CD4-positive, CD25-positive, alpha-beta regulatory T cell (primary cell): ENCODE measurements around the gene FUT8. TPM values are rescaled to one million over a fixed set of nuclear protein-coding genes. Genes with fewer than 3 reads are reported as not detected.
A peak's percentile ranks its signal among the peaks of the same experiment; 100 is the strongest.

ENCODE experiments used
- ATAC-seq, 2 donors: fragments of 150-1000 bp; cut with Tn5 transposase; one replicate each; pipeline ENCODE4 v1.10.0; 2021; ENCODE audit warnings: low read depth in 2 of 2, moderate number of reproducible peaks in 2 of 2, moderate library complexity in 1 of 2
- DNase-seq, 3 donors: peaks; one replicate each; pipeline versions ENCODE4 v3.0.0 to v3.0.0-alpha.2; 2012 to 2022; ENCODE audit warnings: mixed read lengths in 1 of 3
- H3K27ac ChIP-seq: one replicate; pipeline ENCODE4 v1.7.0; 2013; ENCODE audit warnings: mild to moderate bottlenecking, low read length; ENCODE audit not compliant: insufficient read depth, poor library complexity, severe bottlenecking
- H3K27me3 ChIP-seq: one replicate; pipeline ENCODE4 v1.7.0; 2013; ENCODE audit warnings: low read length; ENCODE audit not compliant: control insufficient read depth, insufficient read depth
- H3K36me3 ChIP-seq: one replicate; pipeline ENCODE4 v1.7.0; 2013; ENCODE audit warnings: mild to moderate bottlenecking, low read length, moderate library complexity; ENCODE audit not compliant: control insufficient read depth, insufficient read depth
- H3K4me1 ChIP-seq: 2 replicates; pipeline ENCODE4 v1.7.0; 2013; ENCODE audit warnings: mild to moderate bottlenecking, low read length; ENCODE audit not compliant: insufficient read depth, control insufficient read depth, poor library complexity, severe bottlenecking
- H3K4me3 ChIP-seq: one replicate; pipeline ENCODE4 v1.7.0; 2013; ENCODE audit warnings: low read depth, mild to moderate bottlenecking, low read length, moderate library complexity
- H3K9me3 ChIP-seq, 2 experiments: 1 replicate in 1 of 2; 2 replicates in 1 of 2; pipeline ENCODE4 v1.7.0; 2013; ENCODE audit warnings: low read length in 2 of 2, mild to moderate bottlenecking in 1 of 2, moderate library complexity in 1 of 2; ENCODE audit not compliant: control insufficient read depth in 2 of 2
- H3K27ac Mint-ChIP-seq, 3 donors: one replicate each; pipeline ENCODE4 v1.8.0; 2020 to 2022; ENCODE audit warnings: mild to moderate bottlenecking in 3 of 3, mixed read lengths in 3 of 3, moderate library complexity in 2 of 3
- H3K27me3 Mint-ChIP-seq: one replicate; pipeline ENCODE4 v1.8.0; 2022; ENCODE audit warnings: mild to moderate bottlenecking, mixed read lengths
- H3K36me3 Mint-ChIP-seq: one replicate; pipeline ENCODE4 v1.8.0; 2020; ENCODE audit warnings: mixed read lengths
- H3K4me1 Mint-ChIP-seq, 4 donors: one replicate each; pipeline ENCODE4 v1.8.0; 2020 to 2022; ENCODE audit warnings: mixed read lengths in 4 of 4, mild to moderate bottlenecking in 1 of 4
- H3K4me3 Mint-ChIP-seq, 4 donors: one replicate each; pipeline ENCODE4 v1.8.0; 2020 to 2022; ENCODE audit warnings: mild to moderate bottlenecking in 4 of 4, mixed read lengths in 4 of 4, moderate library complexity in 3 of 4
- H3K9me3 Mint-ChIP-seq, 7 donors: one replicate each; pipeline ENCODE4 v1.8.0; 2020 to 2022; ENCODE audit warnings: mixed read lengths in 7 of 7, mild to moderate bottlenecking in 3 of 7, moderate library complexity in 2 of 7
- polyA plus RNA-seq, 4 donors: library from polyadenylated mRNA; unstranded; fragments of 300-500 nt; fragmentation: Illumina TruSeq; gene quantifications; one replicate each; pipeline ENCODE4 v1.2.3, GENCODE V29; 2021
- total RNA-seq: library from RNA; stranded (reverse); gene quantifications from one replicate; pipeline ENCODE4 v1.2.3, GENCODE V29; 2022

The FUT8 gene
- total and polyA plus RNA-seq, 5 donors from 2014 or later, result 15.3 to 59.2 (median 22.2) TPM

- no peak for ATAC-seq
- no peak for DNase-seq
- H3K4me1 ChIP-seq, result no peaks in the 10 kb centered on the region
- H3K27ac ChIP-seq, result no peak overlapping the region
- Mint-ChIP-seq H3K4me3 (no peak overlapping the region), H3K27ac (peak overlapping the region in 2 of 3 donors; percentile 23 to 26), H3K36me3 (peaks cover 5% of the 10 kb centered on the region), H3K9me3 (peaks cover 0 to 4% (median 0%) of the 10 kb centered on the region in 7 donors), H3K4me1 (peaks cover 4 to 9% (median 7%) of the 10 kb centered on the region in 4 donors), H3K27me3 (no peaks in the 10 kb centered on the region)
- no peaks in the 10 kb centered on the region for H3K9me3 ChIP-seq
- no peaks in the 10 kb centered on the region for H3K36me3 ChIP-seq
- H3K4me3 ChIP-seq, result no peak overlapping the region
- no peaks in the 10 kb centered on the region for H3K27me3 ChIP-seq
These were observed 339.0 kb downstream of the FUT8 start for GRCh38 chr14:65751510-65751909.

- no peaks in the 10 kb centered on the region for H3K27me3 Mint-ChIP-seq
- Histone ChIP-seq H3K27me3 (no peaks in the 10 kb centered on the region), H3K4me3 (no peak overlapping the region), H3K36me3 (no peaks in the 10 kb centered on the region), H3K27ac (no peak overlapping the region), H3K4me1 (no peaks in the 10 kb centered on the region), H3K9me3 (no peaks in the 10 kb centered on the region)
- ATAC-seq (no peak), DNase-seq (no peak)
- H3K4me1 Mint-ChIP-seq, result peaks cover 4 to 9% (median 7%) of the 10 kb centered on the region in 4 donors
- no peak overlapping the region for H3K27ac Mint-ChIP-seq
- peaks cover 0 to 1% (median 0%) of the 10 kb centered on the region in 7 donors for H3K9me3 Mint-ChIP-seq
- H3K36me3 Mint-ChIP-seq, result no peaks in the 10 kb centered on the region
- no peak overlapping the region for H3K4me3 Mint-ChIP-seq
These were observed 340.5 kb downstream of the FUT8 start for GRCh38 chr14:65753061-65753460.

- no peak overlapping the region for H3K27ac ChIP-seq
- H3K36me3 Mint-ChIP-seq, result no peaks in the 10 kb centered on the region
- H3K27ac Mint-ChIP-seq, result no peak overlapping the region
- no peaks in the 10 kb centered on the region for H3K9me3 ChIP-seq
- peaks cover 0 to 7% (median 5%) of the 10 kb centered on the region in 4 donors for H3K4me1 Mint-ChIP-seq
- H3K4me3 Mint-ChIP-seq, result no peak overlapping the region
- no peak overlapping the region for H3K4me3 ChIP-seq
- no peaks in the 10 kb centered on the region for H3K36me3 ChIP-seq
- H3K27me3 ChIP-seq, result no peaks in the 10 kb centered on the region
- no peaks in the 10 kb centered on the region for H3K27me3 Mint-ChIP-seq
- no peak for ATAC-seq
- H3K9me3 Mint-ChIP-seq, result peaks cover 0 to 4% (median 2%) of the 10 kb centered on the region in 7 donors
- H3K4me1 ChIP-seq, result no peaks in the 10 kb centered on the region
- no peak for DNase-seq
These were observed 342.8 kb downstream of the FUT8 start for GRCh38 chr14:65755331-65755730.

- H3K27me3 ChIP-seq, result no peaks in the 10 kb centered on the region
- Mint-ChIP-seq H3K9me3 (peaks cover 0 to 8% (median 3%) of the 10 kb centered on the region in 7 donors), H3K4me3 (no peak overlapping the region), H3K27ac (no peak overlapping the region), H3K4me1 (no peaks in the 10 kb centered on the region), H3K36me3 (no peaks in the 10 kb centered on the region), H3K27me3 (no peaks in the 10 kb centered on the region)
- no peak for ATAC-seq
- no peak overlapping the region for H3K4me3 ChIP-seq
- no peak for DNase-seq
- no peaks in the 10 kb centered on the region for H3K9me3 ChIP-seq
- no peaks in the 10 kb centered on the region for H3K4me1 ChIP-seq
- no peak overlapping the region for H3K27ac ChIP-seq
- no peaks in the 10 kb centered on the region for H3K36me3 ChIP-seq
These were observed 344.4 kb downstream of the FUT8 start for GRCh38 chr14:65756880-65757279.

GRCh38 chr14:65769151-65769550 is 356.6 kb downstream of the FUT8 start:
- Histone ChIP-seq H3K4me3 (no peak overlapping the region), H3K9me3 (no peaks in the 10 kb centered on the region), H3K4me1 (no peaks in the 10 kb centered on the region), H3K36me3 (no peaks in the 10 kb centered on the region), H3K27me3 (no peaks in the 10 kb centered on the region), H3K27ac (no peak overlapping the region)
- ATAC-seq (no peak), DNase-seq (no peak)
- peaks cover 0 to 8% (median 2%) of the 10 kb centered on the region in 7 donors for H3K9me3 Mint-ChIP-seq
- H3K27me3 Mint-ChIP-seq, result peaks cover 6% of the 10 kb centered on the region
- peaks cover 0 to 2% (median 0%) of the 10 kb centered on the region in 4 donors for H3K4me1 Mint-ChIP-seq
- H3K36me3 Mint-ChIP-seq, result no peaks in the 10 kb centered on the region
- H3K4me3 Mint-ChIP-seq, result no peak overlapping the region
- no peak overlapping the region for H3K27ac Mint-ChIP-seq

- no peaks in the 10 kb centered on the region for H3K4me1 ChIP-seq
- no peaks in the 10 kb centered on the region for H3K27me3 ChIP-seq
- no peaks in the 10 kb centered on the region for H3K36me3 Mint-ChIP-seq
- H3K9me3 Mint-ChIP-seq, result peaks cover 0 to 8% (median 2%) of the 10 kb centered on the region in 7 donors
- H3K9me3 ChIP-seq, result no peaks in the 10 kb centered on the region
- no peaks in the 10 kb centered on the region for H3K36me3 ChIP-seq
- H3K4me3 ChIP-seq, result no peak overlapping the region
- no peak overlapping the region for H3K27ac ChIP-seq
- DNase-seq, result no peak
- H3K27me3 Mint-ChIP-seq, result peaks cover 6% of the 10 kb centered on the region
- peaks cover 0 to 6% (median 1%) of the 10 kb centered on the region in 4 donors for H3K4me1 Mint-ChIP-seq
- H3K27ac Mint-ChIP-seq, result no peak overlapping the region
- H3K4me3 Mint-ChIP-seq, result no peak overlapping the region
- ATAC-seq, result no peak
These were observed 358.2 kb downstream of the FUT8 start for GRCh38 chr14:65770681-65771080.

- no peak for DNase-seq
- Histone ChIP-seq H3K4me1 (no peaks in the 10 kb centered on the region), H3K36me3 (no peaks in the 10 kb centered on the region), H3K27ac (no peak overlapping the region), H3K9me3 (no peaks in the 10 kb centered on the region), H3K4me3 (no peak overlapping the region), H3K27me3 (no peaks in the 10 kb centered on the region)
- Mint-ChIP-seq H3K4me3 (no peak overlapping the region), H3K4me1 (peaks cover 0 to 8% (median 1%) of the 10 kb centered on the region in 4 donors), H3K9me3 (peaks cover 0 to 8% (median 2%) of the 10 kb centered on the region in 7 donors), H3K27me3 (peaks cover 6% of the 10 kb centered on the region), H3K27ac (no peak overlapping the region), H3K36me3 (no peaks in the 10 kb centered on the region)
- ATAC-seq, result no peak
These were observed 358.7 kb downstream of the FUT8 start for GRCh38 chr14:65771271-65771670.

GRCh38 chr14:65772466-65772865 is 359.9 kb downstream of the FUT8 start:
- H3K27ac Mint-ChIP-seq, result peak overlapping the region in 1 of 3 donors; percentile 66
- DNase-seq, result no peak

More at GRCh38 chr14:65772466-65772865, 359.9 kb downstream of the FUT8 start:
- peaks cover 6% of the 10 kb centered on the region for H3K27me3 Mint-ChIP-seq
- H3K9me3 Mint-ChIP-seq, result peaks cover 0 to 8% (median 2%) of the 10 kb centered on the region in 7 donors
- H3K4me1 Mint-ChIP-seq, result peaks cover 0 to 8% (median 1%) of the 10 kb centered on the region in 4 donors
- no peaks in the 10 kb centered on the region for H3K36me3 Mint-ChIP-seq
- no peaks in the 10 kb centered on the region for H3K9me3 ChIP-seq
- H3K4me3 Mint-ChIP-seq, result no peak overlapping the region
- H3K36me3 ChIP-seq, result no peaks in the 10 kb centered on the region
- no peak for ATAC-seq
- no peak overlapping the region for H3K4me3 ChIP-seq
- H3K27ac ChIP-seq, result no peak overlapping the region
- H3K4me1 ChIP-seq, result no peaks in the 10 kb centered on the region
- H3K27me3 ChIP-seq, result no peaks in the 10 kb centered on the region
